GM21360 (cell line): Measurements from ENCODE around the gene KHDC4.

Experiments used
- ATAC-seq: cut with Tn5 transposase; IDR thresholded peaks from one replicate; pipeline ENCODE4 v1.9.1; 2021; ENCODE audit warnings: mild to moderate bottlenecking, moderate library complexity; ENCODE audit not compliant: unreplicated experiment

The KHDC4 gene

DNA sequence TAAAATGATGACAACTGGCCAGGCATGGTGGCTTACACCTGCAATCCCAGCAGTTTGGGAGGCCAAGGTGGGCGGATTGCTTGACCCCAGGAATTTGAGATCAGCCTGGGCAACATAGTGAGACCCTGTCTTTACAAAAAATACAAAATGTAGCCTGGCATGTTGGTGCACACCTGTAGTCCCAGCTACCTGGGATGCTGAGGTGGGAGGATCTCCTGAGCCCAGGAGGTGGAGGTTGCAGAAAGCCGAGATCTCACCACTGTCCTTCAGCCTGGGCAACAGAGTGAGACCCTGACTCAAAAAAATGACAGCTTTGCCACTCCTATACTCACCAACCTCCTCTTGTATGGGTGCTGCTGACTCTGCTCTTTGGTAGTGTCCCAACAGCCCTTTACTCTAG is 56.3 kb downstream of the KHDC4 start:
- no peak for ATAC-seq

DNA sequence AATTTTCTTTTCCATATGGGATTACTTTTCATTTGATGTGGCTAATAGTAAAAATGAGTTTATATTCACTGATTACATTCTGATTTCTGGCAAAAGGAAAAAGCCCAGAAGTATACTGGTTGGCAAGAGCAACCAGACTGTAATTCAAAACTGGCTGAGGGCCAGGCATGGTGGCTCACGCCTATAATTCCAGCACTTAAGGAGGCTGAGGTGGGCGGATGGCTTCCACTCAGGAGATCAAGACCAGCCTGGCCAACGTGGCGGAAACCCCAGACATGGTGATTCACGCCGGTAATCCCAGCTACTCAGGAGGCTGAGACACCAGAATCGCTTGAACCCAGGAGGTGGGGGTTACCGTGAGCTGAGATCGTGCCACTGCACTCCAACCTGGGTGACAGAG is 60.4 kb downstream of the KHDC4 start:
- ATAC-seq: no peak

DNA sequence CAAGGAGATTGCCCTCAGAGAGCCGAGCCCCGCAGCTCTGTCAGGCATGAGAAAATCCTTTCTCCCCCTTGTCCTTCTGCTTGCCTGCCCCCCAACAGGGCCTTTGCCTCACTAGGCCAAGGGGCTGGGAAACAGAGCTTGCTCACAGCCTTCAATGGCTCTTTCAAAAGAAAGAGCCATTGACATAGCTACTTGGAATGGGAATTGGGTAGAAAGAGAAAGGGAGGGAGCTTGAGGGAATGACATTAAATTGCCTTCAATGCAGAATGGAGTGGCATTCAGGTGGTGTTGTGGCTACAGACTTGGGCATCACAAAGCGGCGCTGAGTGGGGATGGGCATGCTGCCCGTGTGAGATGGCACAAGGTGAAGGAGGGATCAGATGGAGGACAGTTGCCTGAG is 61.7 kb downstream of the KHDC4 start:
- ATAC-seq: no peak

DNA sequence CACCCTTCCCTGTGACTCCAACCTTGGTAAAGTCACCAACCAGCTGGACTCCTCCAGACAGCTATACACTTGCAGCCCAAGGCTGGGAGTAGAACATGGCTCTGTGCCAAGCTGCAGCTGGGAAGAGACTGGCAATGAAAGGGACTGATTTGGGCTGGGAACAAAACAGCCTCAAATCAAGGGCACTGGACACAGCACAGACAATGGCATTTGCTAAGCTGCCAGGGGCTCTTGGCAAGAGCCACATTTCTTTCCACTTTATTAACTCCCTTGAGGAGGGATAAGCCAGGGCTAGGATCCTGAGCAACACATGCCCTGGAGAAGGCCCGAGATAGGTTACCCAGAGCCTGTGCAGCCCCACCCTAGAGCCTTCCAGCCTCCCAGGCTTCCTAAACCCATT is 62.8 kb downstream of the KHDC4 start:
- no peak for ATAC-seq

DNA sequence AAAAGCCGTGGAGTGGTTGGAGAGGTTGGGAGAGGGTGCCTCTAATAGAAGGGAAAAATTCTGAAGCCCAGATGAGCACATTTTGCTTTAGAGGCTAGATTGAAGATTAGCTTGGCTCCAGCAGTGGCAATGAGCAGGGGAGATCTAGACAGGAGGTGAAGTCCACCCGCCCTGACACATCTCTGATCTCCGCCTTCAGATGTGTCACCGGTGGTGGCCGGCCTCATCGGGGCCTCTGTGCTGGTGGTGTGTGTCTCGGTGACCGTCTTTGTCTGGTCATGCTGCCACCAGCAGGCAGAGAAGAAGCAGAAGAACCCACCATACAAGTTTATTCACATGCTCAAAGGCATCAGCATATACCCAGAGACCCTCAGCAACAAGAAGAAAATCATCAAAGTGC is 66.4 kb downstream of the KHDC4 start:
- ATAC-seq: no peak

GRCh38 chr1:155864393-155864792 is 69.8 kb downstream of the KHDC4 start:
- no peak for ATAC-seq
